OCI-LY1 (cell line): Measurements from ENCODE around the gene KLC1.

ENCODE experiments used
- H2AFZ ChIP-seq: fragments of 200-600 bp; sonication (generic), shearing (Covaris generic); 2 replicates; pipeline ENCODE4 v1.6.0; 2014; ENCODE audit warnings: antibody characterized with exemption, mild to moderate bottlenecking, low read length
- H3F3A ChIP-seq: fragments of 200-600 bp; sonication (generic), shearing (Covaris generic); 2 replicates; pipeline ENCODE4 v1.6.0; 2014; ENCODE audit warnings: mild to moderate bottlenecking, antibody characterized with exemption, low read length, moderate library complexity; ENCODE audit not compliant: insufficient read depth
- H3K27ac ChIP-seq: fragments of 200-600 bp; sonication (generic); 2 replicates; pipeline ENCODE4 v1.5.1; 2014; ENCODE audit warnings: low read length, mixed run types, mild to moderate bottlenecking, low read depth; ENCODE audit not compliant: poor library complexity, severe bottlenecking
- H3K27me3 ChIP-seq: fragments of 200-600 bp; sonication (generic); 2 replicates; pipeline ENCODE4 v1.6.0; 2014; ENCODE audit warnings: antibody characterized with exemption, mild to moderate bottlenecking, low read length, moderate library complexity; ENCODE audit not compliant: insufficient read depth
- H3K36me3 ChIP-seq: fragments of 200-600 bp; sonication (generic); 2 replicates; pipeline ENCODE4 v1.6.1; 2014; ENCODE audit warnings: mild to moderate bottlenecking, antibody characterized with exemption, low read length, moderate library complexity, mixed read lengths; ENCODE audit not compliant: insufficient read depth
- H3K4me1 ChIP-seq: fragments of 200-600 bp; sonication (generic); 2 replicates; pipeline ENCODE4 v1.5.1; 2014; ENCODE audit warnings: mild to moderate bottlenecking, low read length, moderate library complexity; ENCODE audit not compliant: insufficient read depth, severe bottlenecking
- H3K4me2 ChIP-seq: fragments of 200-600 bp; sonication (generic), shearing (Covaris generic); 2 replicates; pipeline ENCODE4 v1.6.1; 2014; ENCODE audit warnings: low read length
- H3K4me3 ChIP-seq: fragments of 200-600 bp; sonication (generic); 2 replicates; pipeline ENCODE4 v1.5.1; 2014; ENCODE audit warnings: low read length, low read depth, mild to moderate bottlenecking, mixed read lengths; ENCODE audit not compliant: poor library complexity, severe bottlenecking
- H3K79me2 ChIP-seq: fragments of 200-600 bp; shearing (Covaris generic); 2 replicates; pipeline ENCODE4 v1.6.1; 2016; ENCODE audit warnings: mixed run types, low read length, mixed read lengths; ENCODE audit not compliant: insufficient read depth
- H3K9ac ChIP-seq: fragments of 200-600 bp; sonication (generic), shearing (Covaris generic); 2 replicates; pipeline ENCODE4 v1.6.1; 2014; ENCODE audit warnings: mild to moderate bottlenecking, low read length, mixed read lengths
- H3K9me2 ChIP-seq: fragments of 200-600 bp; sonication (generic), shearing (Covaris generic); 2 replicates; pipeline ENCODE4 v1.6.1; 2014; ENCODE audit warnings: low read depth, mild to moderate bottlenecking, low read length, mixed read lengths
- H3K9me3 ChIP-seq: fragments of 200-600 bp; shearing (Covaris generic); 2 replicates; pipeline ENCODE4 v1.6.1; 2014; ENCODE audit warnings: low read length, mixed read lengths
- H4K20me1 ChIP-seq: fragments of 200-600 bp; sonication (generic), shearing (Covaris generic); 2 replicates; pipeline ENCODE4 v1.6.0; 2016; ENCODE audit warnings: mild to moderate bottlenecking, low read length; ENCODE audit not compliant: insufficient read depth
- CTCF ChIP-seq: fragments of 200-600 bp; sonication (generic), shearing (Covaris generic); IDR thresholded peaks from 2 replicates; pipeline ENCODE4 v1.5.1; 2017; ENCODE audit warnings: mild to moderate bottlenecking, antibody characterized with exemption, low read length, moderate library complexity, mixed read lengths
- EZH2 ChIP-seq: fragments of 200-600 bp; sonication (generic), shearing (Covaris generic); IDR thresholded peaks from 2 replicates; pipeline ENCODE4 v1.8.0; 2017; ENCODE audit warnings: borderline replicate concordance, mixed run types, mild to moderate bottlenecking, antibody characterized with exemption, low read length, moderate library complexity, mixed read lengths

KLC1 gene

GRCh38 chr14:103713304-103714062, 84.5 kb downstream of the KLC1 start:
- Histone ChIP-seq H3K27me3 (no peaks in the 10 kb centered on the region), H3K4me1 (peaks cover 62% of the 10 kb centered on the region), H3K9me2 (no peaks in the 10 kb centered on the region), H3K4me2 (peak overlapping the region; percentile 76), H3K9me3 (no peaks in the 10 kb centered on the region), H3K27ac (peak overlapping the region; percentile 60), H3K36me3 (peaks cover 54% of the 10 kb centered on the region), H3K79me2 (peaks cover 29% of the 10 kb centered on the region), H3F3A (no peaks in the 10 kb centered on the region), H2AFZ (no peak overlapping the region), H3K4me3 (peak overlapping the region; percentile 89), H4K20me1 (no peaks in the 10 kb centered on the region), H3K9ac (peak overlapping the region; percentile 93)
- TF ChIP-seq EZH2 (no peak), CTCF (no peak)

DNA sequence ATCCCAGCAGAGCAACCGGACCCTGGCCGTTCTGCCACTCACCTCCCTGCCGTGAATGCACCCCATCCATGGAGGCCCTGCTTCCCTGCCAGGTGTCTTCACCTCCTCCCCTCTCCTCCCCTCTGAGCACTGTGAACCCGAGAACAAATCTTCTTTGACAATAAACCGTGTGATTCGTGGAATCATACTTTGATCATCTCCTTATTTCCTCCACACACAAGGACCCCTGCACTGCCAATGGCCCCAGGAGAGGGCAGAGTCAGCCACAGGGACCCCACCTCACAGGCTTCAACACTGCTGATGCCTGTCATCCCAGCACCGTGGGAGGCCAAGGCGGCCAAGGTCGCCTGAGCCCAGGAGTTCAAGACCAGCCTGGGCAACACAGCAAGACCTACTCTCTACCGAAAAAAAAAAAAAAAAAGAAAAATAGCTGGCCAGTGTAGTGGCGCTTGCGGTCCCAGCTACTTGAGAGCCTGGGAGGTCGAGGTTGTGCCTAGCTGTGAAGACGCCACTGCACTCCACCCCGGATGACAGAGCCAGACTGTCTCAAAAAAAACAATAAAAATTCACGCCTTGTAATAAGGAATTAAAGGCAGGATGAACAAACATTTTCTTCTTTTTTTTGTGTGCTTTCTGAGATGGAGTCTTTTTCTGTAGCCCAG, 85.2 kb downstream of the KLC1 start:
- peaks cover 29% of the 10 kb centered on the region for H3K79me2 ChIP-seq
- H3K27ac ChIP-seq: peak overlapping the region; percentile 60
- H2AFZ ChIP-seq: no peak overlapping the region

More for the DNA sequence above, 85.2 kb downstream of the KLC1 start:
- Histone ChIP-seq H3K9ac (peak overlapping the region; percentile 93), H3K4me1 (peaks cover 68% of the 10 kb centered on the region), H3K4me2 (peak overlapping the region; percentile 76), H3K9me3 (no peaks in the 10 kb centered on the region), H3K9me2 (no peaks in the 10 kb centered on the region), H4K20me1 (no peaks in the 10 kb centered on the region), H3K4me3 (peak overlapping the region; percentile 89), H3K27me3 (no peaks in the 10 kb centered on the region), H3F3A (no peaks in the 10 kb centered on the region), H3K36me3 (peaks cover 47% of the 10 kb centered on the region)
- TF ChIP-seq EZH2 (no peak), CTCF (peak; percentile 28; the same call in 1 of the 2 replicates)
